Measurements from ENCODE around the gene GAK.
"Not testable (repeated sequence)": the region's sequence is repeated elsewhere in the genome, so short reads cannot be mapped to it uniquely, and the experiment has no call there.

Gene GAK

DNA sequence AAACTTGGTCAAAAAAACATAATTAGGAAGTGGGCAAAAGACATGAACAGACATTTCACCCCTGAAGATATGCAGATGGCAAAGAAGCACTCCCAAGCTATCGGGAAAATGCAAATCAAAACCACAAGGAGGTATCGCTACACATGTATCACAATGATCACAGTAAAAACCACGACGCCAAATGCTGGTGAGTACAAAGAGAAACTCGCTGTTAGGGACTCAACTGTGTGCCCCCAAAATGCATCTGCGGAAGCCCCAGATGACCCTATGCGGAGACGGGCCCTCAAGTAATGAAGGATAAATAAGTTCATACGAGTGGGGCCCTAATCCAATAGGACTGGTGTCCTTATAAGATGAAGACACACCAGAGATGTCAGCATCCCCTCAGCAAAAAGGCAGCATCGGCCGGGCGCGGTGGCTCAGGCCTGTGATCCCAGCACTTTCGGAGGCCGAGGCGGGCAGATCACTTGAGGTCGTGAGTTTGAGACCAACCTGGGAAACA, 10.2 kb downstream of the GAK start:
- no peak for DNase-seq (ENCODE audit: low read depth)
- no peak overlapping the region for H3K4me3 ChIP-seq (ENCODE audit: low read depth, low read length)
- TF ChIP-seq MYC (IDR thresholded peaks at IDR 0.05; ENCODE audit: low read depth, low read length) (no peak), MAX (IDR thresholded peaks at IDR 0.05; ENCODE audit: low read depth, low read length) (no peak), POLR2A (IDR thresholded peaks at IDR 0.05; ENCODE audit: extremely low read depth, insufficient read length) (no peak)
- TF ChIP-seq, protein P1, sequence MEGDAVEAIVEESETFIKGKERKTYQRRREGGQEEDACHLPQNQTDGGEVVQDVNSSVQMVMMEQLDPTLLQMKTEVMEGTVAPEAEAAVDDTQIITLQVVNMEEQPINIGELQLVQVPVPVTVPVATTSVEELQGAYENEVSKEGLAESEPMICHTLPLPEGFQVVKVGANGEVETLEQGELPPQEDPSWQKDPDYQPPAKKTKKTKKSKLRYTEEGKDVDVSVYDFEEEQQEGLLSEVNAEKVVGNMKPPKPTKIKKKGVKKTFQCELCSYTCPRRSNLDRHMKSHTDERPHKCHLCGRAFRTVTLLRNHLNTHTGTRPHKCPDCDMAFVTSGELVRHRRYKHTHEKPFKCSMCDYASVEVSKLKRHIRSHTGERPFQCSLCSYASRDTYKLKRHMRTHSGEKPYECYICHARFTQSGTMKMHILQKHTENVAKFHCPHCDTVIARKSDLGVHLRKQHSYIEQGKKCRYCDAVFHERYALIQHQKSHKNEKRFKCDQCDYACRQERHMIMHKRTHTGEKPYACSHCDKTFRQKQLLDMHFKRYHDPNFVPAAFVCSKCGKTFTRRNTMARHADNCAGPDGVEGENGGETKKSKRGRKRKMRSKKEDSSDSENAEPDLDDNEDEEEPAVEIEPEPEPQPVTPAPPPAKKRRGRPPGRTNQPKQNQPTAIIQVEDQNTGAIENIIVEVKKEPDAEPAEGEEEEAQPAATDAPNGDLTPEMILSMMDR (IDR thresholded peaks at IDR 0.05; ENCODE audit: low read depth, low read length): no peak

- H3K4me3 ChIP-seq (ENCODE audit: low read depth, low read length); DNase-seq (ENCODE audit: low read depth): not testable (repeated sequence)
Observed at GRCh38 chr4:919004-919680, 13.0 kb downstream of the GAK start.

DNA sequence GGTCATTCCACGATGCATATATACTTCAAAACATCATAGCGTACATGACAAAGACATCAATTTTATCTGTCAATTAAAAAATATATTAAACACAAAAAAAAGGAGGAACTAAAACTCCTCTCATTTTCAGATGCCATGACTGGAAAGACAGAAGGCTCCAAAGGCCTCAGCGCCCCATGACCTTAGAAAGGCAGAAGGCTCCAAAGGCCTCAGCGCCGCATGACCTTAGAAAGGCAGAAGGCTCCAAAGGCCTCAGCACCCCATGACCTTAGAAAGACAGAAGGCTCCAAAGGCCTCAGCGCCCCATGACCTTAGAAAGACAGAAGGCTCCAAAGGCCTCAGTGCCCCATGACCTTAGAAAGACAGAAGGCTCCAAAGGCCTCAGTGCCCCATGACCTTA, 13.5 kb downstream of the GAK start:
- H3K4me3 ChIP-seq (ENCODE audit: low read depth, low read length); DNase-seq (ENCODE audit: low read depth): not testable (repeated sequence)

DNA sequence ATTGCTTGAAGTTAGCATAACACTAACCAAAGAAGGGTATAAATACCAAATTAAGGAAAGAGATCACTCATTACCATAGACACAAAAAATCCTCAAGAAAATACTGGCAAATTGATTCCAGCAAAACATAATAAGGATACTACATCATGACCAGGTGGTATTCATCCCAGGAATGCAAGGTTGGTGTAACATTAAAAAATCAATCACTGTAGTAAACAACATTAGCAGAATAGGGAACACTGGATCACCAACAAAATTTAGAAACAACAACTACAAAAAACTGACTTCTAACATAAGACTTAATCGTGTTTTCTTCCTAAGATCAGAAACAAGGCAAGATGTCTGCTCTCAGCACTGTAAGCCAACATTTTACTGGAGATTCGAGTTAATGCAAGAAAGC, 14.1 kb downstream of the GAK start:
- no peak overlapping the region for H3K4me3 ChIP-seq (ENCODE audit: low read depth, low read length)
- no peak for DNase-seq (ENCODE audit: low read depth)
- TF ChIP-seq, protein P1 (IDR thresholded peaks at IDR 0.05; ENCODE audit: low read depth, low read length): no peak
- TF ChIP-seq MYC (IDR thresholded peaks at IDR 0.05; ENCODE audit: low read depth, low read length): no peak
- no peak for TF ChIP-seq MAX (IDR thresholded peaks at IDR 0.05; ENCODE audit: low read depth, low read length)
- no peak for TF ChIP-seq POLR2A (IDR thresholded peaks at IDR 0.05; ENCODE audit: extremely low read depth, insufficient read length)

DNA sequence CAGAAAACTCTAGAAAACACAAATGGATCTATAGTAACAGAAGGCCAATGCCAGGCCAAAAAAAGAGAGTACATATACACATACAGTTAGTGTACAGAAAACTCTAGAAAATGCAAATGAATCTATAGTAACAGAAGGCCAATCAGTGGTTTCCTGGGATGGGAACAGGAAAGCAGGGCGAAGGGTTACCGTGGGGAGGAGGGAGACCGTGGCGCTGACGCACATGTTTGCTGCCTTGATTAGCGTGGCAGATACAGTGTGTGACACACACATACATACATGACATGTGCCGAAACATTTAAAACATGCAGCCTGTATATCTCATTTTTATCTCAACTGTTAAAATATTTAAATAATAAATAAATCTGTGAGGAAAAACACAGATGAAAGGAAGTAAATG, 14.7 kb downstream of the GAK start:
- DNase-seq (ENCODE audit: low read depth): no peak
- no peak for TF ChIP-seq POLR2A (IDR thresholded peaks at IDR 0.05; ENCODE audit: extremely low read depth, insufficient read length)
- TF ChIP-seq MYC (IDR thresholded peaks at IDR 0.05; ENCODE audit: low read depth, low read length): no peak
- TF ChIP-seq, protein P1 (IDR thresholded peaks at IDR 0.05; ENCODE audit: low read depth, low read length): no peak
- no peak for TF ChIP-seq MAX (IDR thresholded peaks at IDR 0.05; ENCODE audit: low read depth, low read length)
- no peak overlapping the region for H3K4me3 ChIP-seq (ENCODE audit: low read depth, low read length)

- no peak overlapping the region for H3K4me3 ChIP-seq (ENCODE audit: low read depth, low read length)
- TF ChIP-seq, protein P1 (IDR thresholded peaks at IDR 0.05; ENCODE audit: low read depth, low read length): no peak
- TF ChIP-seq POLR2A (IDR thresholded peaks at IDR 0.05; ENCODE audit: extremely low read depth, insufficient read length): no peak
- no peak for TF ChIP-seq MAX (IDR thresholded peaks at IDR 0.05; ENCODE audit: low read depth, low read length)
- no peak for TF ChIP-seq MYC (IDR thresholded peaks at IDR 0.05; ENCODE audit: low read depth, low read length)
- DNase-seq (ENCODE audit: low read depth): peak; percentile 68
Observed at GRCh38 chr4:915595-915994, 16.5 kb downstream of the GAK start.

GRCh38 chr4:915041-915474, 17.1 kb downstream of the GAK start:
- TF ChIP-seq, protein P1 (IDR thresholded peaks at IDR 0.05; ENCODE audit: low read depth, low read length): no peak
- TF ChIP-seq POLR2A (IDR thresholded peaks at IDR 0.05; ENCODE audit: extremely low read depth, insufficient read length) (no peak), MAX (IDR thresholded peaks at IDR 0.05; ENCODE audit: low read depth, low read length) (no peak), MYC (IDR thresholded peaks at IDR 0.05; ENCODE audit: low read depth, low read length) (no peak)
- peak; percentile 36 for DNase-seq (ENCODE audit: low read depth)
- no peak overlapping the region for H3K4me3 ChIP-seq (ENCODE audit: low read depth, low read length)

Data from NB4 (cell line).